Measurements from ENCODE around the gene GFOD2.

The GFOD2 gene

GRCh38 chr16:67660564-67661028 lies 58.5 kb downstream of the GFOD2 start, which contains the start of gene PARD6A:
PARD6A (plus strand) TSS chr16:67660960; CDS start chr16:67661039, 79 bp downstream.
- Histone ChIP-seq H3K4me2 (ENCODE audit: low read depth, low read length, poor library complexity, severe bottlenecking) (peak within 1 kb of the TSS; percentile 72), H3K4me1 (ENCODE audit: insufficient read depth, low read length, poor library complexity, severe bottlenecking) (peaks cover 9% of the 10 kb centered on the region), H3K4me3 (ENCODE audit: low read length, poor library complexity, severe bottlenecking) (peak within 1 kb of the TSS; percentile 76), H3K9me2 (replicated peaks; ENCODE audit: low read depth, low read length) (no peaks in the 10 kb centered on the region), H3K9me3 (ENCODE audit: insufficient read depth, low read depth, low read length) (no peaks in the 10 kb centered on the region), H3K27me3 (ENCODE audit: insufficient read depth, low read length, poor library complexity, severe bottlenecking) (no peaks in the 10 kb centered on the region), H4K20me1 (ENCODE audit: insufficient read depth, low read length, poor library complexity, severe bottlenecking) (peaks cover 22% of the 10 kb centered on the region), H2AFZ (ENCODE audit: low read length) (peak within 1 kb of the TSS; percentile 82), H3K9ac (ENCODE audit: low read depth, low read length, poor library complexity, severe bottlenecking) (peak within 1 kb of the TSS; percentile 71), H3F3A (ENCODE audit: low read depth) (no peaks in the 10 kb centered on the region), H3K36me3 (ENCODE audit: insufficient read depth, low read length) (peaks cover 25% of the 10 kb centered on the region; the same call in 1 of the 2 replicates), H3K79me2 (ENCODE audit: insufficient read depth, low read length) (peaks cover 15% of the 10 kb centered on the region; the same call in 1 of the 2 replicates)
- TF ChIP-seq CTCF (conservative IDR thresholded peaks at IDR 0.05; ENCODE audit: low read length) (no peak), EZH2phosphoT487 (IDR thresholded peaks at IDR 0.05; ENCODE audit: borderline replicate concordance) (no peak)

GRCh38 chr16:67659675-67660563 lies 59.2 kb downstream of the GFOD2 start, which contains the start of gene ACD:
ACD (minus strand) TSS chr16:67660260; CDS start chr16:67660220, 40 bp downstream.
- Histone ChIP-seq H4K20me1 (ENCODE audit: insufficient read depth, low read length, poor library complexity, severe bottlenecking) (peaks cover 22% of the 10 kb centered on the region), H3K4me1 (ENCODE audit: insufficient read depth, low read length, poor library complexity, severe bottlenecking) (peaks cover 9% of the 10 kb centered on the region), H3K27me3 (ENCODE audit: insufficient read depth, low read length, poor library complexity, severe bottlenecking) (no peaks in the 10 kb centered on the region), H3K36me3 (ENCODE audit: insufficient read depth, low read length) (peaks cover 31% of the 10 kb centered on the region; the same call in 1 of the 2 replicates), H3K4me3 (ENCODE audit: low read length, poor library complexity, severe bottlenecking) (peak within 1 kb of the TSS; percentile 76), H3K9me2 (replicated peaks; ENCODE audit: low read depth, low read length) (no peaks in the 10 kb centered on the region), H3K4me2 (ENCODE audit: low read depth, low read length, poor library complexity, severe bottlenecking) (peak within 1 kb of the TSS; percentile 72), H3K9ac (ENCODE audit: low read depth, low read length, poor library complexity, severe bottlenecking) (peak within 1 kb of the TSS; percentile 71), H2AFZ (ENCODE audit: low read length) (peak within 1 kb of the TSS; percentile 82), H3F3A (ENCODE audit: low read depth) (no peaks in the 10 kb centered on the region), H3K9me3 (ENCODE audit: insufficient read depth, low read depth, low read length) (no peaks in the 10 kb centered on the region), H3K79me2 (ENCODE audit: insufficient read depth, low read length) (peaks cover 15% of the 10 kb centered on the region; the same call in 1 of the 2 replicates)
- TF ChIP-seq EZH2phosphoT487 (IDR thresholded peaks at IDR 0.05; ENCODE audit: borderline replicate concordance) (no peak), CTCF (conservative IDR thresholded peaks at IDR 0.05; ENCODE audit: low read length) (no peak)

- H3K9me2 ChIP-seq (replicated peaks; ENCODE audit: low read depth, low read length) = no peaks in the 10 kb centered on the region
- H3K4me2 ChIP-seq (ENCODE audit: low read depth, low read length, poor library complexity, severe bottlenecking) = peak overlapping the region; percentile 70
- H4K20me1 ChIP-seq (ENCODE audit: insufficient read depth, low read length, poor library complexity, severe bottlenecking) = peaks cover 22% of the 10 kb centered on the region
- H3F3A ChIP-seq (ENCODE audit: low read depth) = no peaks in the 10 kb centered on the region
- H3K4me3 ChIP-seq (ENCODE audit: low read length, poor library complexity, severe bottlenecking) = peak overlapping the region; percentile 76
- H3K4me1 ChIP-seq (ENCODE audit: insufficient read depth, low read length, poor library complexity, severe bottlenecking) = peaks cover 9% of the 10 kb centered on the region
- peaks cover 40% of the 10 kb centered on the region; the same call in 1 of the 2 replicates for H3K36me3 ChIP-seq (ENCODE audit: insufficient read depth, low read length)
- no peaks in the 10 kb centered on the region for H3K9me3 ChIP-seq (ENCODE audit: insufficient read depth, low read depth, low read length)
- H3K9ac ChIP-seq (ENCODE audit: low read depth, low read length, poor library complexity, severe bottlenecking) = peak overlapping the region; percentile 71
- no peak for TF ChIP-seq EZH2phosphoT487 (IDR thresholded peaks at IDR 0.05; ENCODE audit: borderline replicate concordance)
- no peak for TF ChIP-seq CTCF (conservative IDR thresholded peaks at IDR 0.05; ENCODE audit: low read length)
- peaks cover 15% of the 10 kb centered on the region; the same call in 1 of the 2 replicates for H3K79me2 ChIP-seq (ENCODE audit: insufficient read depth, low read length)
- no peak overlapping the region for H2AFZ ChIP-seq (ENCODE audit: low read length)
- H3K27me3 ChIP-seq (ENCODE audit: insufficient read depth, low read length, poor library complexity, severe bottlenecking) = no peaks in the 10 kb centered on the region
These were observed 60.1 kb downstream of the GFOD2 start for GRCh38 chr16:67658849-67659674.

Measured in Loucy (cell line).